GM12892 (cell line): ENCODE measurements around the gene BTRC. TPM values are rescaled to one million over a fixed set of nuclear protein-coding genes. Genes with fewer than 3 reads are reported as not detected.
"Not testable (repeated sequence)": the region's sequence is repeated elsewhere in the genome, so short reads cannot be mapped to it uniquely, and the experiment has no call there.

Experiments
- DNase-seq: peaks from one replicate; pipeline ENCODE4 v3.0.0; 2011; ENCODE audit not compliant: insufficient read length
- FAIRE-seq: peaks from 2 replicates; lab custom pipeline; 2011; peaks lifted over from hg19 to GRCh38; lab: Jason Lieb, UNC
- POLR2A ChIP-seq: IDR thresholded peaks from 2 replicates; pipeline ENCODE4 v1.6.1; 2011; ENCODE audit warnings: low read depth, low read length, control low read depth
- POLR2AphosphoS5 ChIP-seq: IDR thresholded peaks from 2 replicates; pipeline ENCODE4 v1.6.1; 2011; ENCODE audit warnings: low read depth, low read length, control low read depth
- TAF1 ChIP-seq: IDR thresholded peaks from 2 replicates; pipeline ENCODE4 v1.6.1; 2011; ENCODE audit warnings: low read depth, mild to moderate bottlenecking, control low read depth, low read length, borderline replicate concordance
- polyA plus RNA-seq: library from polyadenylated mRNA; unstranded; fragments of >200 nt; gene quantifications from one replicate; pipeline ENCODE4 v1.2.1, GENCODE V29; 2012; ENCODE audit warnings: missing spikeins, inconsistent platforms; ENCODE audit not compliant: missing spikeins

BTRC gene
- polyA plus RNA-seq = 6.6 TPM

GRCh38 chr10:101353692-101354327 is at the start of gene BTRC:
Gene BTRC (plus strand): TSS chr10:101354165. CDS start chr10:101354181, 16 bp downstream.
- TF ChIP-seq TAF1 (no peak), POLR2AphosphoS5 (0 out of 2 replicates have a peak, but pooled peaks have one; percentile 42), POLR2A (peak; percentile 59; the same call in 1 of the 2 replicates)
- FAIRE-seq = peak; percentile 98
- peak; percentile 84 for DNase-seq

GRCh38 chr10:101304316-101304715 is 49.6 kb upstream of the BTRC start:
- TF ChIP-seq TAF1 (no peak), POLR2A (no peak), POLR2AphosphoS5 (no peak)
- no peak for FAIRE-seq
- no peak for DNase-seq

GRCh38 chr10:101305320-101306241 is 48.4 kb upstream of the BTRC start:
- FAIRE-seq (no peak), DNase-seq (no peak)
- TF ChIP-seq TAF1 (no peak), POLR2AphosphoS5 (no peak), POLR2A (no peak)

GRCh38 chr10:101308051-101308450 is 45.9 kb upstream of the BTRC start:
- no peak for TF ChIP-seq POLR2AphosphoS5
- no peak for TF ChIP-seq TAF1
- TF ChIP-seq POLR2A = no peak
- DNase-seq (no peak), FAIRE-seq (no peak)

GRCh38 chr10:101310529-101311184 is 43.3 kb upstream of the BTRC start:
- FAIRE-seq (no peak), DNase-seq (no peak)
- no peak for TF ChIP-seq POLR2AphosphoS5

- DNase-seq = no peak
- FAIRE-seq = no peak
- no peak for TF ChIP-seq POLR2AphosphoS5
- TF ChIP-seq POLR2A = no peak
- TF ChIP-seq TAF1 = no peak
Measured at GRCh38 chr10:101311185-101312066, 42.5 kb upstream of the BTRC start.

- FAIRE-seq = no peak
- no peak for DNase-seq
- TF ChIP-seq POLR2AphosphoS5 = no peak
- TF ChIP-seq TAF1 = no peak
- no peak for TF ChIP-seq POLR2A
Measured at GRCh38 chr10:101319241-101319915, 34.6 kb upstream of the BTRC start.

GRCh38 chr10:101321073-101321472 is 32.9 kb upstream of the BTRC start:
- no peak for DNase-seq
- FAIRE-seq = no peak

GRCh38 chr10:101322266-101323108 is 31.5 kb upstream of the BTRC start:
- no peak for DNase-seq
- TF ChIP-seq TAF1 = no peak
- TF ChIP-seq POLR2AphosphoS5 = no peak
- TF ChIP-seq POLR2A = no peak
- FAIRE-seq = no peak

More at GRCh38 chr10:101321073-101321472, 32.9 kb upstream of the BTRC start:
- TF ChIP-seq TAF1 = no peak
- no peak for TF ChIP-seq POLR2A
- no peak for TF ChIP-seq POLR2AphosphoS5

- FAIRE-seq (no peak), DNase-seq (no peak)
- TF ChIP-seq POLR2A = no peak
- TF ChIP-seq TAF1 = no peak
- no peak for TF ChIP-seq POLR2AphosphoS5
Measured at GRCh38 chr10:101323495-101323894, 30.5 kb upstream of the BTRC start.

GRCh38 chr10:101327454-101327853 is 26.5 kb upstream of the BTRC start:
- not testable (repeated sequence) for FAIRE-seq, DNase-seq
